PC-3 (cell line): ENCODE measurements around the gene REG3A.

ENCODE experiments used
- EZH2 ChIP-seq: fragments of 300-600 bp; sonication (generic); IDR thresholded peaks from one replicate; pipeline ENCODE4 v1.6.1; 2017; ENCODE audit warnings: antibody characterized with exemption, mild to moderate bottlenecking, low read length; ENCODE audit not compliant: unreplicated experiment
- EZH2phosphoT487 ChIP-seq: fragments of 300-600 bp; sonication (generic); IDR thresholded peaks from 2 replicates; pipeline ENCODE4 v1.6.1; 2018; ENCODE audit warnings: mild to moderate bottlenecking, antibody characterized with exemption, low read length, borderline replicate concordance
- TF ChIP-seq, protein P1 (sequence below): fragments of 300-600 bp; sonication (generic); conservative IDR thresholded peaks from 2 replicates; pipeline ENCODE4 v1.5.1; 2017; ENCODE audit warnings: antibody characterized with exemption, low read depth, mild to moderate bottlenecking, low read length

DNA sequence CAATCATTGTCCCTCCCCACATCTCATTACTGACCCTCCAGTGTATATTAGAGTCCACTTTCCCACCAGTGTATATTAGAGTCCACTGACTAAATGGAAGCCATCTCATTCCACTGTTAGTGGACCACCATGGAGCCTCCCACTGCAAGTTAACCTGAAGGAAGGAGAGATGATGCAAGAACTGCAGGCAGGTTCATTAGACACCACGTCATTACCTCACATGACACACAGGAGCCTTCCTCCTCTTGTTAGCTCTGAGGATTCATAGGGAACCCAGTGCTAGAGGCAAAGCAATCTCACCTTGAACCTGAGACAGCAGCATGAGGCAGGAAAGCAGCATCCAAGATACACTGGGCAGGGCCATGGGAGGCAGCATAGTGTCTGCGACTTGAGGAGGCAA, 523 bp downstream of the REG3A start:
- TF ChIP-seq EZH2phosphoT487 (no peak), EZH2 (no peak)
- TF ChIP-seq, protein P1, sequence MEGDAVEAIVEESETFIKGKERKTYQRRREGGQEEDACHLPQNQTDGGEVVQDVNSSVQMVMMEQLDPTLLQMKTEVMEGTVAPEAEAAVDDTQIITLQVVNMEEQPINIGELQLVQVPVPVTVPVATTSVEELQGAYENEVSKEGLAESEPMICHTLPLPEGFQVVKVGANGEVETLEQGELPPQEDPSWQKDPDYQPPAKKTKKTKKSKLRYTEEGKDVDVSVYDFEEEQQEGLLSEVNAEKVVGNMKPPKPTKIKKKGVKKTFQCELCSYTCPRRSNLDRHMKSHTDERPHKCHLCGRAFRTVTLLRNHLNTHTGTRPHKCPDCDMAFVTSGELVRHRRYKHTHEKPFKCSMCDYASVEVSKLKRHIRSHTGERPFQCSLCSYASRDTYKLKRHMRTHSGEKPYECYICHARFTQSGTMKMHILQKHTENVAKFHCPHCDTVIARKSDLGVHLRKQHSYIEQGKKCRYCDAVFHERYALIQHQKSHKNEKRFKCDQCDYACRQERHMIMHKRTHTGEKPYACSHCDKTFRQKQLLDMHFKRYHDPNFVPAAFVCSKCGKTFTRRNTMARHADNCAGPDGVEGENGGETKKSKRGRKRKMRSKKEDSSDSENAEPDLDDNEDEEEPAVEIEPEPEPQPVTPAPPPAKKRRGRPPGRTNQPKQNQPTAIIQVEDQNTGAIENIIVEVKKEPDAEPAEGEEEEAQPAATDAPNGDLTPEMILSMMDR, result no peak
